AG04449 (cell line): ENCODE data around the gene ISL2.

Experiments used
- CTCF ChIA-PET: fragments of 350-600 bp; formaldehyde crosslinking; extraction: SDS; loops from one replicate; lab custom pipeline; 2021; ENCODE audit warnings: antibody characterized with exemption; lab: Yijun Ruan, JAX
- POLR2A ChIA-PET: fragments of 400-600, 350-600 bp; formaldehyde crosslinking; extraction: SDS; loops from one replicate; lab custom pipeline; 2020; ENCODE audit warnings: antibody characterized with exemption, inconsistent platforms; lab: Yijun Ruan, JAX
- DNase-seq: peaks from one replicate; pipeline ENCODE4 v3.0.0-alpha.2; 2010; ENCODE audit warnings: low read depth, low spot score
- H3K4me3 ChIP-seq: 2 replicates; pipeline ENCODE4 v1.5.1; 2011; ENCODE audit warnings: low read depth, mild to moderate bottlenecking, control low read depth, low read length
- CTCF ChIP-seq: IDR thresholded peaks from one replicate; pipeline ENCODE4 v1.5.1; 2011; ENCODE audit warnings: mild to moderate bottlenecking, moderate library complexity, low read length, control low read depth, inconsistent platforms; ENCODE audit not compliant: insufficient read depth; ENCODE audit errors: missing control alignments

Gene ISL2

GRCh38 chr15:76353023-76353577 is 16.5 kb downstream of the ISL2 start:
- DNase-seq, result no peak
- CTCF ChIA-PET, result no interaction called here
- TF ChIP-seq CTCF, result no peak
- H3K4me3 ChIP-seq, result no peak overlapping the region
- POLR2A ChIA-PET, result no interaction called here

- no peak overlapping the region for H3K4me3 ChIP-seq
- no peak for TF ChIP-seq CTCF
- ChIA-PET CTCF (interaction anchor here (1.9 kb wide), 1 partner anchor 8 kb away, joined by 5 read pairs; no protein-coding TSS in a partner anchor), POLR2A (interaction anchor here (0.9 kb wide), 1 partner anchor 27 kb away, joined by 4 read pairs; no protein-coding TSS in a partner anchor)
- DNase-seq, result no peak
Measured at GRCh38 chr15:76353903-76354302, 17.3 kb downstream of the ISL2 start.

- DNase-seq, result no peak
- no peak overlapping the region for H3K4me3 ChIP-seq
- POLR2A ChIA-PET, result interaction anchor here (0.9 kb wide), 1 partner anchor 26 kb away, joined by 4 read pairs; no protein-coding TSS in a partner anchor
- CTCF ChIA-PET, result interaction anchor here (0.7 to 1.9 kb wide), 2 partner anchors 9 to 627 kb away, joined by 4 to 5 read pairs; no protein-coding TSS in a partner anchor
- no peak for TF ChIP-seq CTCF
Measured at GRCh38 chr15:76354823-76355440, 18.4 kb downstream of the ISL2 start.

GRCh38 chr15:76358453-76358852 is 21.9 kb downstream of the ISL2 start:
- CTCF ChIA-PET, result interaction anchor here (1.6 kb wide), 1 partner anchor 10 kb away, joined by 4 read pairs; no protein-coding TSS in a partner anchor
- H3K4me3 ChIP-seq, result no peak overlapping the region
- DNase-seq, result no peak
- TF ChIP-seq CTCF, result no peak
- POLR2A ChIA-PET, result no interaction called here

- CTCF ChIA-PET, result interaction anchor here (1.6 kb wide), 1 partner anchor 10 kb away, joined by 4 read pairs; no protein-coding TSS in a partner anchor
- POLR2A ChIA-PET, result no interaction called here
- no peak overlapping the region for H3K4me3 ChIP-seq
- DNase-seq, result no peak
- no peak for TF ChIP-seq CTCF
Measured at GRCh38 chr15:76359152-76359551, 22.6 kb downstream of the ISL2 start.

GRCh38 chr15:76360416-76360815 is 23.8 kb downstream of the ISL2 start:
- ChIA-PET CTCF (no interaction called here), POLR2A (no interaction called here)
- no peak for DNase-seq
- H3K4me3 ChIP-seq, result no peak overlapping the region
- TF ChIP-seq CTCF, result no peak
